ENCODE results near the gene LMF2.
"Not testable (repeated sequence)": the region's sequence is repeated elsewhere in the genome, so short reads cannot be mapped to it uniquely, and the experiment has no call there.

Gene LMF2

DNA sequence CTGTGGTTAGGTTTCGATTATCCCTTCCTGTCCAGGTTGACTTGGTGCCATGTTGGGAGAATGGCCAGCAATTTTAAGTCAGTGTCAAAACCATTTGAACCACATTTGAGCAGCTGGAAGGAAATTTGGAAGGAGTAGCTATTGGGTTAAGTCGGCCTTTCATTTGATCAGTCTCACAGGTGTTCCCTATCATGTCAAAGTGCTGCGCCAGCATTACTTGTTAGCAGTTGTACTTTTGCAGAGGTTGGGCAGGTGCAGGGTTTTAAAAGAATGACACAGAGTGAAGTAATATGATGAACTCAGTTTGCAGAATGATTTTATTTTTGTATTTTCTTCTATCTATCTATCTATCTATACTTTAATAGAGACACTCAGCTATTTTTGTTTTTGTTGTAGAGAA lies 28.7 kb upstream of the LMF2 start:
- Histone ChIP-seq H4K20me1 (ENCODE audit: control insufficient read depth, insufficient read depth, low read depth, low read length) (no peaks in the 10 kb centered on the region), H3K4me3 (ENCODE audit: low read length) (peak overlapping the region; percentile 36; the same call in 1 of the 2 replicates), H3K79me2 (ENCODE audit: control insufficient read depth, low read length) (peaks cover 15% of the 10 kb centered on the region), H3F3A (ENCODE audit: control insufficient read depth, insufficient read depth) (peaks cover 56% of the 10 kb centered on the region), H3K4me1 (ENCODE audit: control insufficient read depth, low read length) (peaks cover 93% of the 10 kb centered on the region), H3K27me3 (ENCODE audit: control insufficient read depth, low read length) (no peaks in the 10 kb centered on the region), H3K36me3 (ENCODE audit: control insufficient read depth, low read length) (no peaks in the 10 kb centered on the region; the same call in 1 of the 2 replicates), H3K9me3 (ENCODE audit: control insufficient read depth, insufficient read depth, low read length) (no peaks in the 10 kb centered on the region), H3K27ac (ENCODE audit: low read depth, low read length) (peak overlapping the region; percentile 97), H3K9me2 (replicated peaks; ENCODE audit: control insufficient read depth, low read length) (no peaks in the 10 kb centered on the region), H3K4me2 (ENCODE audit: low read length) (peak overlapping the region; percentile 76)
- TF ChIP-seq, protein P1, sequence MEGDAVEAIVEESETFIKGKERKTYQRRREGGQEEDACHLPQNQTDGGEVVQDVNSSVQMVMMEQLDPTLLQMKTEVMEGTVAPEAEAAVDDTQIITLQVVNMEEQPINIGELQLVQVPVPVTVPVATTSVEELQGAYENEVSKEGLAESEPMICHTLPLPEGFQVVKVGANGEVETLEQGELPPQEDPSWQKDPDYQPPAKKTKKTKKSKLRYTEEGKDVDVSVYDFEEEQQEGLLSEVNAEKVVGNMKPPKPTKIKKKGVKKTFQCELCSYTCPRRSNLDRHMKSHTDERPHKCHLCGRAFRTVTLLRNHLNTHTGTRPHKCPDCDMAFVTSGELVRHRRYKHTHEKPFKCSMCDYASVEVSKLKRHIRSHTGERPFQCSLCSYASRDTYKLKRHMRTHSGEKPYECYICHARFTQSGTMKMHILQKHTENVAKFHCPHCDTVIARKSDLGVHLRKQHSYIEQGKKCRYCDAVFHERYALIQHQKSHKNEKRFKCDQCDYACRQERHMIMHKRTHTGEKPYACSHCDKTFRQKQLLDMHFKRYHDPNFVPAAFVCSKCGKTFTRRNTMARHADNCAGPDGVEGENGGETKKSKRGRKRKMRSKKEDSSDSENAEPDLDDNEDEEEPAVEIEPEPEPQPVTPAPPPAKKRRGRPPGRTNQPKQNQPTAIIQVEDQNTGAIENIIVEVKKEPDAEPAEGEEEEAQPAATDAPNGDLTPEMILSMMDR (IDR thresholded peaks at IDR 0.05; ENCODE audit: low read depth, low read length, poor library complexity, severe bottlenecking) = no peak
- TF ChIP-seq EZH2phosphoT487 (IDR thresholded peaks at IDR 0.05; ENCODE audit: borderline replicate concordance, low read length) = no peak

DNA sequence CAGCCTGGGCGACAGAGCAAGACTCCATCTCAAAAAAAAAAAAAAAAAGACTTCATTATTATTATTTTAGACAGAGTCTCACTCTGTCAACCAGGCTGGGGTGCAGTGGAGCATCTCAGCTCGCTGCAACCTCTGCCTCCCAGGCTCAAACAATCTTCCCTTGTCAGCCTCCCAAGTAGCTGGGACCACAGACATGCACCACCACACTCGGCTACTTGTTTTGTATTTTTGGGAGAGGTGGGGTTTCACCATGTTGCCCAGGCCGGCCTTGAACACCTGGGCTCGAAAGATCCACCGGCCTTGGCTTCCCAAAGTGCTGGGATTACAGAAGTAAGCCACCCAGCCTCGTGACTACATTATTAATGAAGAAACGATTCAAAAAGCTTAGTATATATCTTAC lies 27.6 kb upstream of the LMF2 start:
- Histone ChIP-seq H3K36me3 (ENCODE audit: control insufficient read depth, low read length) (peaks cover 2% of the 10 kb centered on the region; the same call in 1 of the 2 replicates), H3K27ac (ENCODE audit: low read depth, low read length) (peak overlapping the region; percentile 97), H3K9me3 (ENCODE audit: control insufficient read depth, insufficient read depth, low read length) (no peaks in the 10 kb centered on the region), H3K79me2 (ENCODE audit: control insufficient read depth, low read length) (peaks cover 17% of the 10 kb centered on the region), H3K27me3 (ENCODE audit: control insufficient read depth, low read length) (no peaks in the 10 kb centered on the region), H3K4me2 (ENCODE audit: low read length) (peak overlapping the region; percentile 76), H3K4me3 (ENCODE audit: low read length) (peak overlapping the region; percentile 54), H3F3A (ENCODE audit: control insufficient read depth, insufficient read depth) (peaks cover 47% of the 10 kb centered on the region), H3K9me2 (replicated peaks; ENCODE audit: control insufficient read depth, low read length) (no peaks in the 10 kb centered on the region), H3K4me1 (ENCODE audit: control insufficient read depth, low read length) (peaks cover 88% of the 10 kb centered on the region), H4K20me1 (ENCODE audit: control insufficient read depth, insufficient read depth, low read depth, low read length) (no peaks in the 10 kb centered on the region)
- TF ChIP-seq, protein P1 (IDR thresholded peaks at IDR 0.05; ENCODE audit: low read depth, low read length, poor library complexity, severe bottlenecking) = no peak
- no peak for TF ChIP-seq EZH2phosphoT487 (IDR thresholded peaks at IDR 0.05; ENCODE audit: borderline replicate concordance, low read length)

DNA sequence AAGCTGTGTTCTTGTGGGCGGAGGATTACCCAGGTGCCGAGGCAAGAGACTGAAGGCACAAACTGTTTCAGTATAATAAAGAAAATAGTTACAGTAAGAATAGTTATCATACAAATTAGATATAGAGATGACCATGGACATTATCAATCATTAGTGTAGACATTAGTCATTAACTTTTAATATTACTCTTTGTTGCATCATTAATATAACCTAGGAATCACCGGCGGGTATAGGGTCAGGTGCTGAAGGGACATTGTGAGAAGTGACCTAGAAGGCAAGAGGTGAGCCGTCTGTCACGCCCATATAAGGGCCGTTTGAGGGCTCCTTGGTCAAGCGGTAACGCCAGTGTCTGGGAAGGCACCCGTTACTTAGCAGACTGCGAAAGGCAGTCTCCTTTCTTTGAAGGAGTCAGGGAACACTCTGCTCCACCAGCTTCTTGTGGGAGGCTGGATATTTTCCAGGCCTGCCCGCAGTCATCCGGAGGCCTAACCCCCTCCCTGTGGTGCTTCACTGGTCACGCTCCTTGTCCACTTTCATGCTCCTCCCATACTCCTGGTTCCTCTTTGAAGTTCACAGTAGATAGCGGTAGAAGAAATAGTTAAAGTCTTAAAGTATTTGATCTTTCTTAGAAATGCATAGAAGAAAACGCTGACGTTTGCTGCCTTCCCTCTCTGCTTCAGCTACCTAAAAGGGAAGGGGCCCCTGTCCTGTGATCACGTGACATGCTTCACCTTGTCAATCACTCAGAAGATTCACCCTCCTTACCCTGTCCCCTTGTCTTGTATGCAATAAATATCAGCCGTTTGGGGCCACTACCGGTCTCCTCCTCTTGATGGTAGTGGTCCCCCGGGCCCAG lies 26.6 kb upstream of the LMF2 start:
- H3K27me3 ChIP-seq (ENCODE audit: control insufficient read depth, low read length); H4K20me1 ChIP-seq (ENCODE audit: control insufficient read depth, insufficient read depth, low read depth, low read length); H3K36me3 ChIP-seq (ENCODE audit: control insufficient read depth, low read length); H3K9me3 ChIP-seq (ENCODE audit: control insufficient read depth, insufficient read depth, low read length); H3K9me2 ChIP-seq (replicated peaks; ENCODE audit: control insufficient read depth, low read length): not testable (repeated sequence)
- Histone ChIP-seq H3K4me3 (ENCODE audit: low read length) (peak overlapping the region; percentile 69), H3K4me2 (ENCODE audit: low read length) (peak overlapping the region; percentile 94), H3K4me1 (ENCODE audit: control insufficient read depth, low read length) (peaks cover 83% of the 10 kb centered on the region), H3F3A (ENCODE audit: control insufficient read depth, insufficient read depth) (peaks cover 42% of the 10 kb centered on the region), H3K79me2 (ENCODE audit: control insufficient read depth, low read length) (peaks cover 17% of the 10 kb centered on the region), H3K27ac (ENCODE audit: low read depth, low read length) (peak overlapping the region; percentile 97)
